Adrenal gland (tissue), 12 donors: ENCODE results near the gene ZNF30. TPM values are rescaled to one million over a fixed set of nuclear protein-coding genes. Genes with fewer than 3 reads are reported as not detected.

Source experiments
- DNase-seq, 7 donors: peaks; one replicate each; pipeline ENCODE4 v3.0.0-alpha.2; 2019 to 2020
- H3K27ac ChIP-seq, 5 donors: fragments of 200-600 bp; sonication (generic) in 4 of 5; 1 replicate in 3 of 5; 2 replicates in 2 of 5; pipeline versions ENCODE4 v1.5.1 to v1.8.0; 2016 to 2020; ENCODE audit warnings: mild to moderate bottlenecking in 1 of 5
- H3K27me3 ChIP-seq: fragments of 200-600 bp; 2 replicates; pipeline ENCODE4 v1.8.0; 2021
- H3K36me3 ChIP-seq, 2 donors: fragments of 200-600 bp; replicated peaks in 1 of 2; 1 replicate in 1 of 2; 2 replicates in 1 of 2; pipeline versions ENCODE4 v1.5.1 to v1.8.0; 2018 to 2022
- H3K4me1 ChIP-seq, 2 donors: fragments of 200-600 bp; replicated peaks in 1 of 2; 1 replicate in 1 of 2; 2 replicates in 1 of 2; pipeline versions ENCODE4 v1.5.1 to v1.8.0; 2018 to 2021
- H3K4me3 ChIP-seq, 4 donors: fragments of 200-600 bp; sonication (generic) in 3 of 4; one replicate each; pipeline ENCODE4 v1.5.1; 2016 to 2018
- H3K9me3 ChIP-seq, 3 donors: fragments of 200-600 bp; sonication (generic) in 1 of 3; replicated peaks in 1 of 3; 1 replicate in 2 of 3; 2 replicates in 1 of 3; pipeline versions ENCODE4 v1.5.1 to v1.8.0; 2016 to 2021
- CTCF ChIP-seq, 6 experiments: fragments of 450-650 bp in 4 of 6; fragments of 200-600 bp in 2 of 6; sonication (generic) in 1 of 6; IDR thresholded peaks; 1 replicate in 5 of 6; 2 replicates in 1 of 6; pipeline versions ENCODE4 v1.5.1 to v1.8.0; 2016 to 2021; ENCODE audit warnings: antibody characterized with exemption in 6 of 6, mild to moderate bottlenecking in 2 of 6, moderate library complexity in 1 of 6
- POLR2A ChIP-seq, 2 donors: fragments of 450-650 bp; IDR thresholded peaks; one replicate each; pipeline ENCODE4 v1.6.1; 2017; ENCODE audit warnings: antibody characterized with exemption in 2 of 2, mild to moderate bottlenecking in 2 of 2, moderate library complexity in 1 of 2
- WGBS, 4 donors: extraction: QIAGEN DNeasy Blood & Tissue Kit in 2 of 4; methylation state at CpG; one replicate each; pipeline versions ENCODE4 v1.1.5 to v1.1.7; 2013 to 2017; 5-methylcytosine and 5-hydroxymethylcytosine counted together
- intact Hi-C, 2 donors: fragments of 100-400 bp; cut with DNase I; formaldehyde crosslinking; loops; one replicate each; pipeline versions ENCODE4 v1.14.1 to v1.15.0; 2022 to 2023
- polyA plus RNA-seq, 3 donors: library from polyadenylated mRNA; stranded (reverse); fragments of 200-250 nt in 2 of 3; fragments of 350-450 nt in 1 of 3; fragmentation: Illumina TruSeq in 1 of 3; extraction: RNeasy Lipid Tissue Mini Kit (QIAGEN cat#74804) in 1 of 3; gene quantifications; one replicate each; pipeline ENCODE4 v1.2.3, GENCODE V29; 2013 to 2014
- total RNA-seq, 9 donors: library from RNA; depleted of rRNA in 4 of 9; stranded (reverse); fragments of >200 nt in 4 of 9; fragments of 120-200 nt in 1 of 9; fragmentation: NEBNext Ultra II Directional in 1 of 9; extraction: Animal tissue kit (Norgen Biotek cat#: 25700) in 1 of 9; gene quantifications; one replicate each; pipeline versions ENCODE4 v1.1.0 to v1.2.4, GENCODE V29; 2013 to 2023
- donor health status: healthy with polysubstance abuse.
- donor health status: Bipolar disorder and iron deficiency.
- donor health status: DM: yes; HTN: yes; CAD: no.
- donor health status: DM: no; HTN: no; CAD: no.
- donor health status: DM: no; HTN: no; CAD: no.
- donor health status: DM: yes; HTN: yes; CAD: no.

Gene ZNF30
- total and polyA plus RNA-seq, 12 donors, result 2.1 to 5.6 (median 3.6) TPM

- 82 to 98% (median 88%) methylated on average over 6 to 7 of the region's 7 CpGs for WGBS, 4 donors
- intact Hi-C loops, result loop anchor here (5.0 kb wide), 2 partner anchors 40 to 120 kb away; no protein-coding TSS in a partner anchor
- no peaks in the 10 kb centered on the region for H3K27me3 ChIP-seq
- TF ChIP-seq POLR2A (IDR thresholded peaks at IDR 0.05) (no peak), CTCF (IDR thresholded peaks at IDR 0.05) (no peak)
- no peak overlapping the region for H3K4me3 ChIP-seq
- no peak for DNase-seq
- no peaks in the 10 kb centered on the region for H3K9me3 ChIP-seq
- no peak overlapping the region for H3K27ac ChIP-seq
- H3K4me1 ChIP-seq, result peaks cover 0 to 13% of the 10 kb centered on the region in 2 donors
- no peaks in the 10 kb centered on the region for H3K36me3 ChIP-seq
These were observed 45.5 kb downstream of the ZNF30 start for GRCh38 chr19:34972163-34972705.

GRCh38 chr19:34974646-34975045 lies 47.9 kb downstream of the ZNF30 start:
- H3K27me3 ChIP-seq, result no peaks in the 10 kb centered on the region
- DNase-seq, result no peak
- H3K4me3 ChIP-seq, result no peak overlapping the region
- no peaks in the 10 kb centered on the region for H3K36me3 ChIP-seq
- H3K9me3 ChIP-seq, result no peaks in the 10 kb centered on the region
- no peak for TF ChIP-seq POLR2A (IDR thresholded peaks at IDR 0.05)
- TF ChIP-seq CTCF (IDR thresholded peaks at IDR 0.05), result no peak
- 42 to 69% (median 64%) methylated on average over 5 of the region's 5 CpGs for WGBS, 4 donors
- intact Hi-C loops, result loop anchor here (5.0 kb wide), 2 partner anchors 38 to 118 kb away; no protein-coding TSS in a partner anchor
- H3K4me1 ChIP-seq, result peaks cover 0 to 13% of the 10 kb centered on the region in 2 donors
- H3K27ac ChIP-seq, result no peak overlapping the region

- intact Hi-C loops, result no loop called here
- peaks cover 0 to 13% of the 10 kb centered on the region in 2 donors for H3K4me1 ChIP-seq
- no peak for DNase-seq
- H3K4me3 ChIP-seq, result no peak overlapping the region
- no peaks in the 10 kb centered on the region for H3K36me3 ChIP-seq
- TF ChIP-seq CTCF (IDR thresholded peaks at IDR 0.05), result no peak
- TF ChIP-seq POLR2A (IDR thresholded peaks at IDR 0.05), result no peak
- H3K27me3 ChIP-seq, result no peaks in the 10 kb centered on the region
- no peaks in the 10 kb centered on the region for H3K9me3 ChIP-seq
- 68 to 76% (median 70%) methylated on average over 5 of the region's 5 CpGs for WGBS, 4 donors
- no peak overlapping the region for H3K27ac ChIP-seq
These were observed 48.4 kb downstream of the ZNF30 start for GRCh38 chr19:34975056-34975455.

GRCh38 chr19:34976611-34977010 lies 49.9 kb downstream of the ZNF30 start:
- intact Hi-C loops, result loop anchor here in 1 of 2 donors (2.0 kb wide), 1 partner anchor 34 kb away; no protein-coding TSS in a partner anchor
- WGBS, 4 donors, result 78 to 86% (median 85%) methylated on average over 3 of the region's 3 CpGs
- no peaks in the 10 kb centered on the region for H3K9me3 ChIP-seq
- H3K27me3 ChIP-seq, result no peaks in the 10 kb centered on the region
- H3K27ac ChIP-seq, result no peak overlapping the region
- TF ChIP-seq POLR2A (IDR thresholded peaks at IDR 0.05), result no peak
- TF ChIP-seq CTCF (IDR thresholded peaks at IDR 0.05), result no peak
- peaks cover 0 to 13% of the 10 kb centered on the region in 2 donors for H3K4me1 ChIP-seq
- no peak overlapping the region for H3K4me3 ChIP-seq
- no peaks in the 10 kb centered on the region for H3K36me3 ChIP-seq
- DNase-seq, result no peak
